GM18526 (cell line): ENCODE data around the gene LETM1.

Source experiments
- POLR2A ChIP-seq: IDR thresholded peaks from 3 replicates; pipeline ENCODE4 v1.6.1; 2011; ENCODE audit not compliant: insufficient read length; ENCODE audit errors: extremely low read depth

The LETM1 gene

GRCh38 chr4:1825326-1825725 is 30.6 kb downstream of the LETM1 start:
- TF ChIP-seq POLR2A, result no peak

GRCh38 chr4:1824746-1825145 is 31.2 kb downstream of the LETM1 start:
- TF ChIP-seq POLR2A, result no peak

DNA sequence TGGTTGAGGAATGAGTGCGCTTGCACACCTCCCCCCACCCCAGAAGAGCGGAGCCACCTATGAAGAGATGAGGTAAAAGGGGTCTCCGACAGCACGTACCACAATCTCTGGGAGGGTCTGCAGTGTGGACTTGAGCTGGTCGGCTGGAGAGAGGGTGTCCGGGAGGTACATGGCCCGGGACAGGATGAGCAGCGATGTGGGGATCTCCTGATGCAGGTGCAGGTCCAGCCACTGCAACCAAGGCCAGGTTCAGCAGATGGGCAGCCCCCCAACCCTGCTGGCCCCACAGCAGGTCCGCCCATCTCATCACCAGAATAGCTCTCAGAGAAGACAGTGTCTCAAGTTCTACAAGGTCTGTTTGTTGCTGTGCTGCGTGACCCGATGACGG is 32.4 kb downstream of the LETM1 start:
- no peak for TF ChIP-seq POLR2A

DNA sequence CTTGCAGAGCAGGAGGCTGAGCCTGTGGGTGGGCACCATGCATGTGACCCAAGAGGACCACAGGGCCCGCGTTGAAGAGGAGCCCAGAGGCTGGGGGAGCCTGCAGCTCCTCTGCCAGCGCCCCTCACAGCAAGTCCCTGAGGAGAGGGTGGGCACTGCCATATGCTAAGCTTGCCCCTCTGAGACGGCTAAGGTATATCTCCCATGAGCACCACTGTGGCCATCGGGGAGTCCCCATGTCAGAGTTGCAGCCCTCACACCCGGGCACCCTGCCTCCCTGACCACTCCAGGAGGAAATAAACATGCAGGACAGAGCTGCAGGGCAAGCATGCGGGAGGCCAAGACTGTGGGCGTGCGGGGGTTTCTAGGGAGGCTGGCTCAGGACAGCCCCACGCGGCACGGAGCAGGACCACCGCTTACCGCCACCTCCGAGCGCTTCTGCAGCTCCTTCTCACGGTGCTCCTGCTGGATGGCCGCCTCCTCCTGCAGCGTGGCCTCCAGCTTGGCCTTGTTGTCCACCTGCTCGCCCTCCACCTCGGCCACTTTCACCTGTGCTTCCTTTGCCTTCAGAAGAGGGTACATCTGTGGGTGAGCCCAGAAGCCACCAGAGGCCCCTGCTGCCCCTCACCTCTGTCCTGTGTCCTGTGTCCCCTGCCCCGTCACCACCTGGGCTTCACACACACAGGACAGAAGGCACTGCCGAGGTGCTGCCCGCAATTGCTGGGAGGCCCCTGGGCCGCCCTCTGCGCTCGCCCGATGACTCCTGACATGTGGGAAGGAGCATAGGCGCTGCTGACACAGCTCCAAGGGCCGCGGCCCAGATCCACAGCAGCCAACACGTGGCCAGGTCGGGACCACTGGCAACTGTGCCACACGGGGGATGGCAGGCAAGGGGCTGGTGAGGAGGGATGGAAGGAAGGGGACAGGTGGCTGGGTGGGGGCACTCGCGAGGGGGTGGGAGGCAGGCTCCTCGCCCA is 33.1 kb downstream of the LETM1 start:
- no peak for TF ChIP-seq POLR2A

GRCh38 chr4:1821679-1822567 is 34.0 kb downstream of the LETM1 start:
- TF ChIP-seq POLR2A, result no peak

- no peak for TF ChIP-seq POLR2A
These were observed 36.1 kb downstream of the LETM1 start for GRCh38 chr4:1819816-1820215.

- TF ChIP-seq POLR2A, result no peak
These were observed 36.7 kb downstream of the LETM1 start for GRCh38 chr4:1819284-1819683.

GRCh38 chr4:1815997-1816860 is 39.7 kb downstream of the LETM1 start:
- TF ChIP-seq POLR2A, result no peak

DNA sequence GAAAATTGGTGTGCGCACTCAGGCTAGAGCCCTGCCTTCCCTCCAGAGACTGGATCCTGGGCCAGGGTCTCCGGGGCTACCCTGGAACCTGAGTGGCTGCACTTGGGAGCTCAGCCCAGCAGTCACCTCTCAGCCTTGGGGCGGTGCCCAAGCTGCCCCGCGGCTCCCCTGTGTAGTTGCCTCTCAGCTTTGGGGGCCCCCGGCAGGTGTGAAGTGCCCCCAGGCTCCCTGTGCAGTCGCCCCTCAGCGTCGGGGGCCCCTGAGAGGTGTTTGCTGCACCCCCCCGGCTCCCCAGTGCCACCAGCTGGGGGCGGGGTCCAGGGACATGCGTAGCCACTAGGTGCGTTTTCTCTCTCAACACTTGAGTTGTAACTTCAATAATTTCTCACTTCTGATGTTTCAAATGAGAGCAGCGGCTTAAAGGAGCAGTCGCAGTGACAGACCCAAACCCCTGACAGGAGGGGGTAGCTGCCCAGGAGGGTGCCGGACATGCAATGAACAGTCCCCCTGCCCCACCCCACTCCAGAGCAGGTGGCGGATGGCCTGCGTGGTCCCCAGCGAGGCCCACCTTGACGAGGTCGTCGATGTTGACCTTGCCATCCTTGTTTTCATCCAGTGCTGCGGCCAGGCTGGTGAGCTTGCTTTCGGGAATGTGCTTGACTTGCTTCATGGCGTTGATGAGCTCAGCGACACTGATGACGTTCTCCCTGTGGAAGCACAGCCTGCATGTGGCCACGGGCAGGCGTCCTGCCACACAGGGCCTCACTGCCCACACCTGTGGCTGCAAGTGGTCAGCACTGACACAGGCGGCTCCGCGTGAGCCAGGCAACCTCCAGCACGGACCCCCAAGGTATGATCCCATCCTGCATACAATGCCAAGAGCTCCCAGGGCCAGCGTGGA is 40.6 kb downstream of the LETM1 start:
- TF ChIP-seq POLR2A, result no peak

GRCh38 chr4:1814453-1814852 is 41.5 kb downstream of the LETM1 start:
- TF ChIP-seq POLR2A, result no peak

- TF ChIP-seq POLR2A, result no peak
These were observed 42.0 kb downstream of the LETM1 start for GRCh38 chr4:1813915-1814314.

DNA sequence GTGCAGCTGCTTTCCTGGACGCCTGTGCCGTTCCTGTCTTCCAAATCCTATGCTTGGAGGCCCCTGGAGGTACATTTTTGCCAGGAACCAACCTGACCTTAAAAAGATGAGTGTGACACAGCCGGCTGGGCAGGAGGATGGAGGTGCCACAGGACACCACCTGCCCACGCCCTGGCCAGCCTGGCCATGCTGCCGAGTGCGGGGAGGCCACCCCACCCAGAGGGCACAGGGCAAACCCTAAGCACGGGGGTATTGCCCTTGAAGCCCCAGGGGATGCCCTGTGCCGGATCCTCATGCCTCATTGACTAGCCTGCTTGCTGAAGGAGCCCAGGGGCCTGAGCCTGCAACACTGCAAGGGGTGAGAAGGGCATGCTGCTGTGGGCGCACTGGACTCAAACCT is 42.7 kb downstream of the LETM1 start:
- TF ChIP-seq POLR2A, result no peak

GRCh38 chr4:1812720-1813119 is 43.2 kb downstream of the LETM1 start:
- TF ChIP-seq POLR2A, result no peak

- no peak for TF ChIP-seq POLR2A
These were observed 45.2 kb downstream of the LETM1 start for GRCh38 chr4:1810765-1811164.
